GM18499 (cell line): ENCODE results near the gene WDR88.

Experiments used
- ATAC-seq: cut with Tn5 transposase; IDR thresholded peaks from one replicate; pipeline ENCODE4 v1.9.1; 2021; ENCODE audit warnings: moderate number of reproducible peaks; ENCODE audit not compliant: insufficient read depth, unreplicated experiment

Gene WDR88

DNA sequence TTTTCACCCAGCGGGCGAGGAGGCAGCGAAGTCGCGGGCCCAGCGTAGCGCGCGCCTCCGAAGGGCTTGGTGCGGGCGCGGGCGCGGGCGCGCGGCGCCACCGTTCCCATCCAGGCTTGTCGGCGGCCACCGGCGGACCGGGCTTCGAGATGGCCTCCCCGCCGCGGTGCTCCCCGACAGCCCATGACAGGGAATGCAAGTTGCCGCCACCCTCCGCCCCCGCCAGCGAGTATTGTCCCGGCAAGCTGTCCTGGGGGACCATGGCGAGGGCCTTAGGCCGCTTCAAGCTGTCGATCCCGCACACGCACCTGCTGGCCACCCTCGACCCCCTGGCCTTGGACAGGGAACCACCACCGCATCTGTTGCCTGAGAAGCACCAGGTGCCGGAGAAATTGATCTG is at the start of gene WDR88:
WDR88 (plus strand) TSS at position 94 of the 400 bp plus-strand sequence; CDS start at position 150, 56 bp downstream.
- ATAC-seq: no peak

- ATAC-seq: no peak
Observed at GRCh38 chr19:33085570-33086128, 46.3 kb upstream of the WDR88 start.

DNA sequence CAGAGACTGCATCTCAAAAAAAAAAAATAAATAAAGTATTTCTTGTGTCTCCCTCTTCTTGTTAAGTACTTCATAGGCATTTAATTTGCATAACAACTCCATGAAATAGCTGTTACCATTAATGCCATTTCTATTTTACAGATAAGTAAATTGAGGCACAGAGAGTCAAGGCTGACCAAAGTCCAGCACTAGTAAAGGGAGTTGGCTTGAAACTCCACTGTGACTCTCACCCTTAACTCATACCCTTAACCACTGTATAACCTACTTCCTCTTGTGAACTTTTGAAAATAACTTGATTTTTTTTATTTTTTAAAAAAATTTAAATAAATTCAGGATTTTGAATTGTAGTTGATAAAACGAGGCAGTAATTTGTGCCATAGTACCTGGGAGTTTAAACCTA is 45.0 kb upstream of the WDR88 start:
- no peak for ATAC-seq

- ATAC-seq: no peak
Observed at GRCh38 chr19:33089010-33089409, 42.9 kb upstream of the WDR88 start.

GRCh38 chr19:33090179-33090578 is 41.7 kb upstream of the WDR88 start:
- ATAC-seq: no peak

DNA sequence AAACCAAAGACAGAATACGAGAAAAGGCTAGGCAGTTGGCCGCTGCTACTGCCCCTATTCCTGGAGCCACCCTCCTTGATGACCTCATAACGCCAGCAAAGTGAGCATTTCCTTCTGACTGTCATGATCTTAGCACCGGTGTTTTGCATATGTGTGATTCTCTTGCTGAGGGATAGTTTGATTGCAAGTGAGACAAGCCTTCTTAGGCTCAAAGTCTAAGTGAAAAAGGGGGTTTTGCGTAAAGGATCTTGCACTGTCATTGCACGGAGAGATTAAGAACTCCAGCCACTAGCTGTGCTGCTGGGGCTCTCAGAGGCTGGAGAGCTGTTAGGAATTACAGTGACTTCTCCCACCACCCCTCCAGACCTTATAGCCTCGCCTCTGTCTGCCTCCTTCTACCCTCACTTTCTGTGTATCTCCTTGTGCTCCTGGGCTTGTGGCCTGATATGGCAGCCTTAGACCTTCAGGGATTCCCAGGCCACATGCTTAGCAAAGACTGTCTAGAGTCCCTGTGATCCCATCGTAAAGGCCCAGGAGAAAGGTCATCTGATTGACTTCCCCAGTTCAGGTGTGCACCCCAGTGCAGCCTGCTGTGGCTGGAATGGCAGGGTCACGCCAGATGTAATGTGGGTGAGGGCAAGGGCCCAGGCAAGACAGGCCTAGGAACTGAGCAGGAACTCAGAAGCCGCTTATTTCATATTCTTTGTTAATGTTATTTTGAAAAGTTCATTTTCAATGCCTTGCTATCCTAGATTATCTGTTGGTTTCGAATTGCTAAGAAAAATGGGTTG is 38.3 kb upstream of the WDR88 start:
- no peak for ATAC-seq

DNA sequence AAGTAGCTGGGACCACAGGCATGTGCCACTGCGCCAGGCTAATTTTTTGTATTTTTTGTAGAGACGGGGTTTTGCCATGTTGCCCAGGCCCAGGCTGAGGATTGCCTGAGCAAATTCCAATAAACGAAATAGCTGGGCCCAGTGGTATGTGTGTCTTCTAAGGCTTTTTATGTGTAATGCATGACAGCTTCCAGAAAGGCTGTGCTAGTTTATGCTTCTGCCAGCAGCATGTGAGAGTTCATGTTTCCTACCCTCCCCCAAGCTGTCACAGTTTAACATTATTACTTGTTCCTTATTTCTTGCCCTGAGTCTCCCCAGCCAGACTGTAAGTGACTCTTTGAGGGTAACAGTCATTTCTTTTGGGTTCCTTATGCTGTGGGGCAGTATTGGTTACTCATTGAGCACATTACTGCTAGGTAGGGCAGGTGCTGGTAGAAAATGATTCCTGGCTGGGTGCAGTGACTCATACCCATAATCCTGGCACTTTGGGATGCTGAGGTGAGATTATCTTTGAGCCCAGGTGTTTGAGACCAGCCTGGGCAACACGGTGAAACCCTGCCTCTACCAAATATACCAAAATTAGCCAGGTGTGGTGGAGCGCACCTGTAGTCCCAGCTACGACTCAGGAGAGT is 37.4 kb upstream of the WDR88 start:
- ATAC-seq: no peak

DNA sequence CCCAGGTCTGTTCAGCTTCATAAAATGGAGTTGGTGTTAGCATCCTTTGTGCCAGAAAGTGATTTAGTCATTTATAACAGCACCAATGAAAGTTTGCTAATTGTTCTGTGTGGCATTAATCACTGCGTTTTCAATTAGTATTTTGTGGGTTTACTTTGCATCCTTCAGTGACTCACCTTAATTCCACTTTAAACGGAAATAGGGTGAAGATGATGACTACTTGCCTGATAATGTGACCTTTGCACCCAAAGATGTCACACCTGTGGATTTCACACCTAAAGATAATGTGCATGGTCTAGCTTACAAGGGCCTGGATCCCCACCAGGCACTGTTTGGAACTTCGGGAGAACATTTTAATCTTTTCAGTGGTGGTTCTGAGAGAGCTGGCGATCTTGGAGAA is 35.9 kb upstream of the WDR88 start:
- ATAC-seq: no peak

DNA sequence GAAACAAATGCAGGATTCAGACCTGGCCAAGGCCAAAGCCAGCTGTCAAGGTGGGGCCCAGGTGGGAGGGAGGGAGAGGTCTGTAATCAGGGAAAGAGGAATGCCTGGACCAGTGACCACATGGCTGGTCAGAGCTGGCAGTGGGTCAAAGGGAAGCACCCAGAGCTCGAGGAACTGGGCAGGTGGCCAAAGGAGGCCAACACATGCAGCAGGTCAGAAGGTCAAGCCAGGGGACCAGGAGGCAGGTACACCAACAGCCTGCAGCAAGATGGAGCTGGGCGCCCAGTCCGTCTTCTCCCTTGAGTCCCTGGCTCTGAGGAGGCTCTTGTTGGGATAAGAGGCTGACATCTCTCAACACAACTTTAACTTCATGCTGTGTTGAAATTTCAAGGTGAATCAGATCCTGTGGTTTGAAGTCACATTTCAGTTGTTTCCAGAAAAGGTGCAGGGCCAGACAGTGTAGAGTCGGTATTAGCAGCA is 33.8 kb upstream of the WDR88 start:
- ATAC-seq: no peak

- ATAC-seq: no peak
Observed at GRCh38 chr19:33100894-33101644, 30.8 kb upstream of the WDR88 start.

DNA sequence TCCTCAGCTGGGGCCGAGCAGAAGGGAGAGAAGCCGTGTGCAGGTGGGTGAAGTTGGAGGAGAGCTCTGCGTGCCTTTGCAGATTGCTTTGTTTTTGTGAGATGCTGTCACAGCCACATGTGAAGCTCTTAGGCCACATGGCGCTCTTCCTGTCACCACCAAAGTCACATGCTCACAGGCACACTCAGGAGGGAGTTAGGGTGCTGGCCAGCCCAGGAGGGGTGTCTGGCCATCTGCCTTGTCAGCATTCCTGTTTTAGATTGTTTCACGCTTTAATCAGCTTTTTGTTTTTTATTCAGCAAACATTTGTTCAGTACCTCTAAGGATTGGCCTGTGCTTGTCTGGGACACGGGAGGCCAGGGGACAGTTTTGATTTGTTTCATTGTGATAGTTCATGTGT is 29.0 kb upstream of the WDR88 start:
- no peak for ATAC-seq

DNA sequence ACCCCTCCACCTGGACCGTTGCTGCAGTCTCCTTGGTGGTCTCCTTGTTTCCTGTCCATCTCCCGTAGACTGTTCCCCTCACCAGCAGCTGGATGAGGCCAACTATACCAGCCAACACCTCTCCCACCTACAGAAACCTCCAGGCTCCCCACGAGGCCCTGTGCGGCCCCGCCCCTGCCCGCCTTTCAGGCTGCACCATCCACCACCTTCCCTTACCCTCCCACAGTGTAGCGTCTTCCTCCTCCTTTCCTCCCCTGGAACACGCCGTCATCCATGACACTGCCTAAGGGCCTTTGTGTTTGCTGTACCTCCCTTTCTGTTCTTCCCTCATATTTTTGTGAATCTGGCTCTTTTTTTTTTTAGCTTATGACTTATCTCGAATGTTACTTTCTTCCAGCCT is 23.8 kb upstream of the WDR88 start:
- no peak for ATAC-seq

DNA sequence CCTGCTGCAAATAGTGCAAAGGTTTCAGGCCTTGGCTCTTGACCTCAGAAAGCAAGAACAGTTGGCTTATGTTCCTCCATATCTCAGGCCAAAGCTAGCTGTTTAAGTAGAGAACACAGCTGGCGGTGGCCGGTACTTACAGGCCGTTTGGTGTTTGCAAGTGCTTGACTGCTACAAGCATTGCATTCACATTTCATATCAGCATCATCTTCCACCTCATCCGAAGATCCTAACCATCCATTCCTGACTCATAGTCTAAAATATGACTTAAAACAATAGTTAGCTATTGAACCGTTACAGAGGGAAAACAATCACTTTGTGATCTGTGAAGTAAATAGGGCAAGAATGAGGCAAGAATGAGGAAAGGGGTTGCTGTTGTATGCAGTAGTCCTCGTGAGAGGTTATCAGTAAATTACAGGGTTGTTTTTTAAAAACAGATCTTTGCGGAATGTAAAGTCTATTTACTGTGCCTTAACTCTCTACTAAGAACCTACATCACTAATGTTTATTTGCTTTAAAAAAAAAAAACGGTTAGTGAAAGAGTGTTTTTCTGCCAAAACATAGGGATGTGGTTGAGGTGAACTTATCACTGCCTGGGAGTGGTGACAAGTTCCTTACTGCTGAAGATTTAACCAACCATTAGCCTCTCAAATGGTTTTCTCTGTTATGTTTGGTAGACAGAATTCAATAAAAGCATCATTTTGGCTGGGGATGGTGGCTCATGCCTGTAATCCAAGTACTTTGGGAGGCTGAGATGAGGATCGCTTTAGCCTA is 21.6 kb upstream of the WDR88 start:
- ATAC-seq: no peak

DNA sequence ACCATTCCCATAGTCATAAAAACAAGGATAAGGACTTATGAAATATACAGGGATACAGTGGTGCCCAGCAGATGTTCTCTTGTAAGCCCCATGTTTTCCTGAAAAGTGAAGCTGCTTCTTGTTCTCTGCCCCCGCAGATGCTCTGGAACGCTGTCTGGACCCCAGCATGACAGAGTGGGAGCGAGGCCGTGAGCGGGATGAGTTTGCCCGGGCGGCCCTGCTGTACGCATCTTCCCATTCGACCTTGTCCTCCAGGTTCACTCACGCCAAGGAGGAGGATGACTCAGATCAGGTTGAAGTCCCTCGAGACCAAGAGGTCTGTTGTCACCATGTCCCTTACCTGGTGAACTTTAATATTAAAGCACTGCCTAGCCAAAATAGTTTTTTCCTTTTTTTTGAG is 20.3 kb upstream of the WDR88 start:
- no peak for ATAC-seq

- no peak for ATAC-seq
Observed at GRCh38 chr19:33114312-33114711, 17.6 kb upstream of the WDR88 start.

- ATAC-seq: no peak
Observed at GRCh38 chr19:33117501-33117900, 14.4 kb upstream of the WDR88 start.

DNA sequence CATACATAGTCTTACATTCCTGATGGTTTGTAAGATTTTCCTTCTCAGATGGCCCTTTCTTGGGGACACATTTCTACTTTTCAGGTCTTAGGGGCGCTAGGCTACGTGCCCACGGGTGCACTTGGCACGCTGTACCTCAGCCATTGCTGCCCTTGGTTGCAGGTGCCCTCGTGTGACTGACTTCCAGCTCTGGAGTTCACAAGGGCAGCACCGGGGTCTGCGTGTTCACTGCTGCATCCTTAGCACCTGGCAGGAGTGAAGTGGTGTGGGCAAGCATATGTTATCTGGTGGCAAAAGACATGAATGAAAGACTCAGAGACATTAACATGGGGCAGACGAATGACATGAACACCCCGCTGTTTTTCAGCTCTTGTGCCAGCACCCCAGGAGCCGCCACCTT is 13.3 kb upstream of the WDR88 start:
- ATAC-seq: no peak

- no peak for ATAC-seq
Observed at GRCh38 chr19:33124207-33125098, 7.5 kb upstream of the WDR88 start.

DNA sequence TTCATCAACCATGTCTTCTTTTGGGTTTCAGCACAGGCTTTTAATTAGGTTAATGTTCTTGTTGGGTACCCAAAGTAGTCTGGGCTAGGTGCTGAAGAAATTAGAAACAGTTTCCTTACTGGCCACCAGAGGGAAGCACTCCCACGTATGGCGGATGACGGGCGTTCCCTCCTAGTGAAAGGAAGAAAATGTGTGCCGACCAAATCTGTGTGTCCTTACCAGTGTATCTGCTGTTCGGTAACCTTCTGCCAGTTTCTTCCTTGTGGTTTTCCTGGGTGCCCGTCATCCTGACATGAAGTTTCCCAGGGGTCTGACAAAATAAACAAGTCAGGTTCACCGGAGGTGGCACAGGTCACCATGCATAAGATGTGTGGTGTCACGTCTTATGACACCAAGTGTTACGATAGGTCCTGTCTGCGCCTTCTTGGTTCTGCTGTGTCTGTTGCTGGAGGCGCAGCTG is 6.0 kb upstream of the WDR88 start:
- ATAC-seq: no peak
